Fibroblast of villous mesenchyme (primary cell): ENCODE measurements around the gene PUS7L. TPM values are rescaled to one million over a fixed set of nuclear protein-coding genes. Genes with fewer than 3 reads are reported as not detected.
"Not testable (repeated sequence)": the region's sequence is repeated elsewhere in the genome, so short reads cannot be mapped to it uniquely, and the experiment has no call there.

Experiments used
- DNase-seq: peaks from one replicate; pipeline ENCODE4 v3.0.0-alpha.2; 2010; ENCODE audit warnings: low read depth
- H3K4me3 ChIP-seq: 2 replicates; pipeline ENCODE4 v1.5.1; 2011; ENCODE audit warnings: low read depth, mild to moderate bottlenecking, low read length
- total RNA-seq: library from RNA; depleted of rRNA; stranded (reverse); fragments of >200 nt; gene quantifications from 2 replicates; pipeline ENCODE4 v1.2.3, GENCODE V29; 2012
- TF ChIP-seq, protein P1 (sequence below): IDR thresholded peaks from 2 replicates; pipeline ENCODE4 v1.5.1; 2012; ENCODE audit warnings: low read depth, mild to moderate bottlenecking, low read length; ENCODE audit not compliant: insufficient read depth

PUS7L gene
- total RNA-seq, 1 donor = 30.2 TPM

DNA sequence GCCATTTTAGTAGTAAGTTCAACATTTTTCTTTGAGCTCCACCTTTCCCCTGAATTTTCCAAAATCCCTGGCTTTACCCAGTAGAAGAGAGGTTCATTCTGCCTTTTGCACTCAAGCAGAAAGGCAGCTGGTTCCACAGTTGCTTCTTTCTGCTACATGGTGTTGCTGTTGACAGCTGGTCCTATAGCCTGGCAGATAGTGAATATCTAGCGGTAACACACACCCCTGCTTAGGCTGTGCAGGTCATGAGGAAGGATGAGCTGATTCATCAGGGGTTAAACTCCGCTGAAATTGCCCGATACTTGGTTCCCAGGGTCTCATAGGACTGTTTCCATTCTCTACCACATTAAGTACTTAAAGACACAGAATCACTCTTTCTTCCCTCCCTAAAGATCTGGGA, 62.4 kb downstream of the PUS7L start:
- TF ChIP-seq, protein P1, sequence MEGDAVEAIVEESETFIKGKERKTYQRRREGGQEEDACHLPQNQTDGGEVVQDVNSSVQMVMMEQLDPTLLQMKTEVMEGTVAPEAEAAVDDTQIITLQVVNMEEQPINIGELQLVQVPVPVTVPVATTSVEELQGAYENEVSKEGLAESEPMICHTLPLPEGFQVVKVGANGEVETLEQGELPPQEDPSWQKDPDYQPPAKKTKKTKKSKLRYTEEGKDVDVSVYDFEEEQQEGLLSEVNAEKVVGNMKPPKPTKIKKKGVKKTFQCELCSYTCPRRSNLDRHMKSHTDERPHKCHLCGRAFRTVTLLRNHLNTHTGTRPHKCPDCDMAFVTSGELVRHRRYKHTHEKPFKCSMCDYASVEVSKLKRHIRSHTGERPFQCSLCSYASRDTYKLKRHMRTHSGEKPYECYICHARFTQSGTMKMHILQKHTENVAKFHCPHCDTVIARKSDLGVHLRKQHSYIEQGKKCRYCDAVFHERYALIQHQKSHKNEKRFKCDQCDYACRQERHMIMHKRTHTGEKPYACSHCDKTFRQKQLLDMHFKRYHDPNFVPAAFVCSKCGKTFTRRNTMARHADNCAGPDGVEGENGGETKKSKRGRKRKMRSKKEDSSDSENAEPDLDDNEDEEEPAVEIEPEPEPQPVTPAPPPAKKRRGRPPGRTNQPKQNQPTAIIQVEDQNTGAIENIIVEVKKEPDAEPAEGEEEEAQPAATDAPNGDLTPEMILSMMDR = no peak
- H3K4me3 ChIP-seq = no peak overlapping the region
- no peak for DNase-seq

DNA sequence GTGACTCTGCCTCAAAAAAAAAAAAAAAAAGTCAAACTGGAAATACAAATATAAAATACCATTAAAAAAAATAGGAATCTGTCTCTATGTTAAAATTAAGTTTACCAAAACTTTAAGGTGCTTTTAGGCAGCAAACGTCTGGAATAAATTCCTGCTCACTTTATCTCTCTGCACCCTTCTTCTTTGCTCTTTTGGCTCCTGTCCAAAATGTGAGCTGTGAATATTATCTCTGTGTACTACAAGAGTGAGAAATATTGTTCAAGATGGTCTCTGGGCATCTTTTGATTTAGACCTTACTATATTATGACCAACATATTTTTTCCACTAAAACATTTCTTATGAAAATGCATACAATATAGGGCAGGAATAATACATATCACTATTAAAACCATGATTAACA, 63.7 kb downstream of the PUS7L start:
- DNase-seq = no peak
- no peak overlapping the region for H3K4me3 ChIP-seq
- TF ChIP-seq, protein P1 = no peak

DNA sequence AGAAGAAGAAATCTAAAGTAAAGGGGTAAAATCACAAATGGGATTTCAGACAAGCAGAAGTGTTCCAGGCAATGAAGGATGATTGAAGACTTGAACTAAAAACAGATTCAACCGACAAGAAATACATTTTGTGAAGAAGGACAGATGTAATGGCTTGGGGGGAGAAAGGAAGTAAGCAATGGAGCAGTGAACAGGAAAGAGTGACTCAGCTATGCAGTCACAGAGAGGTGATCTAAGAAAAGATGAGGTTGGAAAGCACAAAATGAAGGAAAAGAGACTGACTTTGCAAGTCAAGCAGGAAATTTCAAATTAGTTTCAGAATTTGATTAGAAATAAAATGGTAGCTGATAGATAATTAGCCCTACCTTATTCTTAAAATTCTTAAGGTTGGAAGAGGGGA, 66.5 kb downstream of the PUS7L start:
- H3K4me3 ChIP-seq = no peak overlapping the region
- TF ChIP-seq, protein P1 = no peak
- DNase-seq = peak; percentile 17

DNA sequence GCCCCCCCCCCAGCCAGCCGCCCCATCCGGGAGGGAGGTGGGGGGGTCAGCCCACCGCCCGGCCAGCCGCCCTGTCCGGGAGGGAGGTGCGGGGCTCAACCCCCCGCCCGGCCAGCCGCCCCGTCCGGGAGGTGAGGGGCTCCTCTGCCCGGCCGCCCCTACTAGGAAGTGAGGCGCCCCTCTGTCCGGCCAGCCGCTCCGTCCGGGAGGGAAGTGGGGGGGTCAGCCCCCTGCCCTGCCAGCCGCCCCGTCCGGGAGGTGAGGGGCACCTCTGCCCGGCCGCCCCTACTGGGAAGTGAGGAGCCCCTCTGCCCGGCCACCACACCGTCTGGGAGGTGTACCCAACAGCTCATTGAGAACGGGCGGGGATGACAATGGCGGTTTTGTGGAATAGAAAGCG, 73.1 kb downstream of the PUS7L start:
- not testable (repeated sequence) for DNase-seq, H3K4me3 ChIP-seq

DNA sequence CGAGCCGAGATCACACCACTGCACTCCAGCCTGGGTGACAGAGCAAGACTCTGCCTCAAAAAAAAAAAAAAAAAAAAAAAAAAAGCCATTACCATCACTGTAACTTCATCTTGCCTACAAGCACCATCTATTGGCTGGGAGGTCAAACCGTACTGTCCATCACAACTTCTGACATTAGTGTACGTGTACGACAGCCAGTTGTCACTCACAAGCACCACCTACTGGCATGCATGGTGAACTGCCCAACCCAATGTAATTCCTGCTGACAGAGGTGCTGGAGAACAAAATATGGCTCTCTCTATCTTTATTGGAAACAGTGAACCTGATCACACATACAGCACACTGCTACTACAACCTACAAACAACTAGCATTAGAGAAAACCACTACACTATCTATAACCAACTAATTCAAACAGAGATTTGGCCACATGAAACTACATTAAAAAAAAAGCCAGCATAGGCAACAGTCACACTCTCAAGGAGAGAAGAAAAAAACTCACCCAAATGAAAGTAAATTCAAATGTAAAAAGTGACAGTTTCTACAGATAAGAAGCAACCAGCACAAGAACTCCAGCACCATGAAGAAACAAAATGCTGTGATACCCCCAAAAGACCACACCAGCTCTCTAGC, 82.3 kb downstream of the PUS7L start:
- TF ChIP-seq, protein P1 = peak; percentile 62
- DNase-seq = no peak
- no peak overlapping the region for H3K4me3 ChIP-seq

DNA sequence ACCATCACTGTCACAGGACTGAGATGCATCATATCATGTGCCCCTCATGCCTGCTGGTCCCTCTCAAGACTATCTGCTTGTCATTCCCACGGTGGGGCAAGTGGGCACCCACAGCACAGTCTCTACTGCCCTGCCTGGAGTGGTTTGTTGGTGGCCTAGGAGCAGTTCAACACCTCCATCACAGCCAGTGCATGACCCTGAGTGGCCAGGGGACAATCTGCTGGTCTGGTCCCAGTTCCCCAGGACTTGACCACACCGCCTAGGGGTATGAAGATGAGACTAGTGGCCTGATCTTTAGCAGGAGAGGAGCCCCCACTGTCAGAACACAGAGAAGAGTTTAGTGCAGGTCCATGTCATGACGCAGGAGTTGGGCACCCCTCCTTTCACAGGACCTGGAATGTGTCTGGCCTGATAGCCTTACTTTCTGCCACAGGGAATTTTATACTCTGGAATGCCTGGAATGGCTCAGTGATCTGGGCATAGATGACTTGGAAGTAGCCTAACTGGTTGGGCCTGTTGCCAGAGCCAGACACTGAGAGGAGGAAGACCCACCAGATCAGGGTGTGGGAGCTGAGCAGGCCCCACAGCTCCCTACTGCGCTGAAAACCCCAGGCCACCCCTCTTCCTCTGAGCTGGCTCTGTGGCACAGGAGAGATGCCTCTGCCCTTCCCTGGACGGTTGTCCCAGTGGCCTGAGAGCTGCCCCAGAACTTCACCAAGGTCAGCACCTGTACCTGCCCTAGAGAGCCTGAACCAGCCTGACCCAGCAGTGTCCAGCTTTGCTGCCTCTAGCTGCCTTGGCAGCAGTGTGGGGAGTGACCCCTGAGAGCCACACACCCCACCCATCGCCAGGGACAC, 83.3 kb downstream of the PUS7L start:
- H3K4me3 ChIP-seq = no peak overlapping the region
- DNase-seq = no peak
- TF ChIP-seq, protein P1 = no peak

DNA sequence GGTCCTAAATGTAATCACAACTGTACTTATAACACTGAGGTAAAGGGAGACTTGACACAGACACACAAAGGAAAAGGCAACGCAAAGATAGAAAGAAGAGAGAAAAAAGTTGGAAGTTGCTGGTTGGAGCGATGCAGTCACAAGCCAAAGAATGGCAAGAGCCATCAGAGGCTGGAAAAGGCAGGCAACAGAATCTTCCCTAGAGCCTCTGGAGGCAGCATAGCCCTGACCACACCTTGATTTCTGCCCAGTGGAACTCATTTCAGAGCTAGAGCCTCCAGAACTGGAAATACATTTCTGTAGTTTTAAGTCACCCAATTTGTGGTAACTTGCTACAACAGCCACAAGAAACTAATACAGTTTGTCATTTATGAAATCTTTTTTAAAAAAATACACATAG, 89.2 kb downstream of the PUS7L start:
- no peak for DNase-seq
- TF ChIP-seq, protein P1 = no peak
- no peak overlapping the region for H3K4me3 ChIP-seq
